ENCODE results near the gene FOXP3. TPM values are rescaled to one million over a fixed set of nuclear protein-coding genes. Genes with fewer than 3 reads are reported as not detected.

The FOXP3 gene
- total and polyA plus RNA-seq, 10 donors, result 0.26 to 3.9 (median 1.1) TPM

DNA sequence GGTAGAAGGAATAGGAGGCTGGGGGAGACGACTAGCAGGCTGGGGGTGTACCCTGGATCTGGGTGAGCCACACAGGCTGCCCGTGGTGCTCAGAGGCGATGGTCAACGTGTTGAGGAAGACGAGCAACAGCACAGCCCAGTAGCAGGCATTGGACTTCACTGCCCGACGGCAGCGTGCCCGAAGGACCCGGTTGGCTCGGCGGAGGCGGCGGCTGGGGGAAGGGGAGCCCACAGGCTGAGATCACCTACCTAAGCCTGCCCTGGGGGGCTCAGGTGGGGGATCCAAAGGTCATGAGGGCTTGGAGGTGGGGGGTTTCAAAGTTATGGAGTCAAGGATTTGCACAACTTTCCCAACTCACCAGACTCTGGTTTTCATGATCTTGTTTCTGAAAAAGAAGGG, 38.7 kb downstream of the FOXP3 start:
- no peaks in the 10 kb centered on the region for H3K36me3 ChIP-seq
- H3K4me3 ChIP-seq, result no peak overlapping the region
- TF ChIP-seq, protein P1, sequence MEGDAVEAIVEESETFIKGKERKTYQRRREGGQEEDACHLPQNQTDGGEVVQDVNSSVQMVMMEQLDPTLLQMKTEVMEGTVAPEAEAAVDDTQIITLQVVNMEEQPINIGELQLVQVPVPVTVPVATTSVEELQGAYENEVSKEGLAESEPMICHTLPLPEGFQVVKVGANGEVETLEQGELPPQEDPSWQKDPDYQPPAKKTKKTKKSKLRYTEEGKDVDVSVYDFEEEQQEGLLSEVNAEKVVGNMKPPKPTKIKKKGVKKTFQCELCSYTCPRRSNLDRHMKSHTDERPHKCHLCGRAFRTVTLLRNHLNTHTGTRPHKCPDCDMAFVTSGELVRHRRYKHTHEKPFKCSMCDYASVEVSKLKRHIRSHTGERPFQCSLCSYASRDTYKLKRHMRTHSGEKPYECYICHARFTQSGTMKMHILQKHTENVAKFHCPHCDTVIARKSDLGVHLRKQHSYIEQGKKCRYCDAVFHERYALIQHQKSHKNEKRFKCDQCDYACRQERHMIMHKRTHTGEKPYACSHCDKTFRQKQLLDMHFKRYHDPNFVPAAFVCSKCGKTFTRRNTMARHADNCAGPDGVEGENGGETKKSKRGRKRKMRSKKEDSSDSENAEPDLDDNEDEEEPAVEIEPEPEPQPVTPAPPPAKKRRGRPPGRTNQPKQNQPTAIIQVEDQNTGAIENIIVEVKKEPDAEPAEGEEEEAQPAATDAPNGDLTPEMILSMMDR (IDR thresholded peaks at IDR 0.05 in 8 of 11, conservative IDR thresholded peaks at IDR 0.05 in 3 of 11), result no peak
- TF ChIP-seq POLR2A (IDR thresholded peaks at IDR 0.05) (no peak), POLR2AphosphoS5 (IDR thresholded peaks at IDR 0.05) (no peak)
- intact Hi-C loops (cut with DNase I; ENCODE audit: low total_unique reads), result no loop called here
- WGBS, 5 donors, result 74 to 87% (median 81%) methylated on average over 14 of the region's 14 CpGs
- H3K27ac ChIP-seq, result no peak overlapping the region
- no peaks in the 10 kb centered on the region for H3K27me3 ChIP-seq (replicated peaks in 1 of 7)
- H3K9me3 ChIP-seq, result no peaks in the 10 kb centered on the region
- no peak for DNase-seq
- H3K4me1 ChIP-seq, result peaks cover 0 to 8% (median 0%) of the 10 kb centered on the region in 6 donors

DNA sequence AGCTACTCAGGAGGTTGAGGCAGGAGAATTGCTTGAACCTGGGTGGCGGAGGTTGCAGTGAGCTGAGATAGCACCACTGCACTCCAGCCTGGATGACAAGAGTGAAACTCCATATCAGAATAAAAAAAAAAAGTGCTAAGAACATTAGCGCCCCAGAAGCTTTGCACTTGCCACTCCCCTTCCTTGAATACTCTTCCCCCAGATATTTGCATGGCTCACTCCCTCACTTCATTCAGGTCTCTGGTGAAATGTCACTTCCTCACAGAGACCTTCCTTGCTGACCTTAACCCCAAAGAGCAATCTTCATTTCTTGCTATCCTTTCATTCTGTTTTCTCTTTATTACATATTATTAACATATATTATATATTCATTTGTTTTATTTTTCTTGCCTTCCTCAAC, 42.6 kb downstream of the FOXP3 start:
- Histone ChIP-seq H3K36me3 (no peaks in the 10 kb centered on the region), H3K27me3 (replicated peaks in 1 of 7) (no peaks in the 10 kb centered on the region), H3K27ac (no peak overlapping the region), H3K4me3 (no peak overlapping the region), H3K9me3 (no peaks in the 10 kb centered on the region), H3K4me1 (no peaks in the 10 kb centered on the region)
- no peak for DNase-seq
- 60 to 74% (median 65%) methylated on average over 2 of the region's 2 CpGs for WGBS, 5 donors
- TF ChIP-seq POLR2A (IDR thresholded peaks at IDR 0.05) (no peak), POLR2AphosphoS5 (IDR thresholded peaks at IDR 0.05) (no peak)
- TF ChIP-seq, protein P1 (IDR thresholded peaks at IDR 0.05 in 8 of 11, conservative IDR thresholded peaks at IDR 0.05 in 3 of 11), result no peak
- intact Hi-C loops (cut with DNase I; ENCODE audit: low total_unique reads), result no loop called here

DNA sequence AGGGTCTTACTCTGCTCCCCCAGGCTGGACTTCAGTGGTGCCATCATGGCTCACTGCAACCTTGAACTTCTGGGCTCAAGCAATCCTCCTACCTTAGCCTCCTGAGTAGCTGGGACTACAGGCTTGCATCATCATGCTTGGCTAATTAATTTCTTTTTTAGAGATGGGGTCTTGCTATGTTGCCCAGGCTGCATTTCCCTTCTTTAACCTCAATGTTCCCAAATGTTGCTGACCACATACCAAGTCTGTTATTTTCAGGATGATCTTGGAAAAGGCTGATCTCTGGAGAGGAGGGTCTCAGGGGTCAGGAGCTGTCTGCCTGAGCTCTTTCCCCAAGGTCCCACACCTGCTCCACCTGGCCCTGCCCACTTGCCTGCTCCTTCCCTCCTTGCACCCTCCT, 44.4 kb downstream of the FOXP3 start:
- intact Hi-C loops (cut with DNase I; ENCODE audit: low total_unique reads), result no loop called here
- no peaks in the 10 kb centered on the region for H3K4me1 ChIP-seq

DNA sequence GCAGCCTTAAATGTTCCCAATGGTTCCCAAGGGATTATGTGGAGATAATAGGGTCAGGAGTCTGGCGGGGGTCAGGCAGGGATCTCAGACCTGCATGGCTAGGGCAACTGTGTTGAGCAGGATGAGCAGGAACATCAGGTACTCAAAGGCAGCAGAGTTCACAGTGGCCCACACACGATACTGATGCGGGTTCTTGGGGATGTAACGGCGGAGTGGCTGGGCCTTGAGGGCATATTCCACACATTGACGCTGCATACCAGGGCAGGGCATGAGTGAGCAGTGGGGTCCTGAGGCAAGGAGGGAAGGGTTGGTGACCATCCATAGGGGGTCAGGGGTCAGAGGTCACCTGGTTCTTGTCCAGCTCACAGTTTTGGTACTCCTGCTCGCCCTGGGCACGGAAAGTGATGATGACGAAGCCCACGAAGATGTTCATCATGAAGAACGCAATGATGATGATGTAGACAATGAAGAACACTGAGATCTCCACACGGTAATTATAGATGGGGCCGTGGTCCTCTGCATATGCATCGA, 49.4 kb downstream of the FOXP3 start:
- Histone ChIP-seq H3K27me3 (replicated peaks in 1 of 7) (peaks cover 0 to 4% (median 0%) of the 10 kb centered on the region in 7 donors), H3K27ac (no peak overlapping the region), H3K4me3 (no peak overlapping the region), H3K4me1 (no peaks in the 10 kb centered on the region), H3K36me3 (no peaks in the 10 kb centered on the region), H3K9me3 (no peaks in the 10 kb centered on the region)
- intact Hi-C loops (cut with DNase I; ENCODE audit: low total_unique reads), result no loop called here
- DNase-seq, result no peak
- no peak for TF ChIP-seq POLR2AphosphoS5 (IDR thresholded peaks at IDR 0.05)
- TF ChIP-seq POLR2A (IDR thresholded peaks at IDR 0.05), result no peak
- TF ChIP-seq, protein P1 (IDR thresholded peaks at IDR 0.05 in 8 of 11, conservative IDR thresholded peaks at IDR 0.05 in 3 of 11), result no peak
- WGBS, 5 donors, result 82 to 88% (median 85%) methylated on average over 14 of the region's 14 CpGs

More for the DNA sequence above, 44.4 kb downstream of the FOXP3 start:
- TF ChIP-seq POLR2A (IDR thresholded peaks at IDR 0.05), result no peak
- Histone ChIP-seq H3K27ac (no peak overlapping the region), H3K27me3 (replicated peaks in 1 of 7) (no peaks in the 10 kb centered on the region), H3K4me3 (no peak overlapping the region), H3K36me3 (no peaks in the 10 kb centered on the region), H3K9me3 (no peaks in the 10 kb centered on the region)
- no peak for DNase-seq

DNA sequence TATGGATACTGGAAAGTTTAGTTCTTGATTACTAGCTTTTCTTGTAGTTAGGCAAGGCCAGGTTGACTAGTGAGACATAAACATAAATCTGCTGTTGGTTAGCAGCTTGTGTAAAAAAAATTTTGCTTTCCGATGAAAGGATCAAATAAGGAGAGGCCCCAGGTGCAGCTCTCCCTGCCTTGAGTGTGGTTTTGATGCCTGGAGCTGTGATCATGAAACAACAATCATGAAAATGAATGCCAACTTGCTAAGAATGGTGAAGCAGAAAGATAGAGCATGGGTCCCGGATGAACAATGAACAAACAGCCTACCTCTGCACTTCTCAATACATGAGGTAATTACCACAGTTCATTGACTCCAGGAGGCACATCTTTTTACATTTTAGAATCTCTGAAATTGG, 50.1 kb downstream of the FOXP3 start:
- intact Hi-C loops (cut with DNase I; ENCODE audit: low total_unique reads), result no loop called here
- peaks cover 0 to 6% (median 0%) of the 10 kb centered on the region in 7 donors for H3K27me3 ChIP-seq (replicated peaks in 1 of 7)
- H3K36me3 ChIP-seq, result no peaks in the 10 kb centered on the region
- no peaks in the 10 kb centered on the region for H3K9me3 ChIP-seq
- H3K4me3 ChIP-seq, result no peak overlapping the region
- TF ChIP-seq, protein P1 (IDR thresholded peaks at IDR 0.05 in 8 of 11, conservative IDR thresholded peaks at IDR 0.05 in 3 of 11), result no peak
- TF ChIP-seq POLR2AphosphoS5 (IDR thresholded peaks at IDR 0.05), result no peak
- no peak for TF ChIP-seq POLR2A (IDR thresholded peaks at IDR 0.05)
- 66 to 92% (median 86%) methylated on average over 2 of the region's 2 CpGs for WGBS, 5 donors
- no peaks in the 10 kb centered on the region for H3K4me1 ChIP-seq
- no peak for DNase-seq
- no peak overlapping the region for H3K27ac ChIP-seq

Data from spleen (tissue), 11 donors.